GM21360 (cell line): ENCODE data around the gene KRTAP22-2.

ENCODE experiments used
- ATAC-seq: cut with Tn5 transposase; IDR thresholded peaks from one replicate; pipeline ENCODE4 v1.9.1; 2021; ENCODE audit warnings: mild to moderate bottlenecking, moderate library complexity; ENCODE audit not compliant: unreplicated experiment

The KRTAP22-2 gene

GRCh38 chr21:30563630-30564029 is 26.6 kb downstream of the KRTAP22-2 start:
- ATAC-seq: no peak

GRCh38 chr21:30563072-30563471 is 27.1 kb downstream of the KRTAP22-2 start:
- ATAC-seq: no peak

- ATAC-seq: no peak
These were observed 28.2 kb downstream of the KRTAP22-2 start for GRCh38 chr21:30561957-30562356.

GRCh38 chr21:30561264-30561895 is 28.8 kb downstream of the KRTAP22-2 start, which contains the start of gene KRTAP19-7:
Gene KRTAP19-7, minus strand, starts transcription at chr21:30561314. Its CDS starts 25 bp downstream, at chr21:30561289.
- ATAC-seq: no peak

- ATAC-seq: no peak
These were observed 35.1 kb downstream of the KRTAP22-2 start for GRCh38 chr21:30555095-30555494.

- no peak for ATAC-seq
These were observed 37.4 kb downstream of the KRTAP22-2 start for GRCh38 chr21:30552782-30553181.

GRCh38 chr21:30541764-30542163 is 48.4 kb downstream of the KRTAP22-2 start, which contains the start of gene KRTAP19-6:
Gene KRTAP19-6, minus strand, starts transcription at chr21:30541864. Its CDS starts 31 bp downstream, at chr21:30541833.
- no peak for ATAC-seq
